ENCODE results near the gene UBE2J2. TPM values are rescaled to one million over a fixed set of nuclear protein-coding genes. Genes with fewer than 3 reads are reported as not detected.
A peak's percentile ranks its signal among the peaks of the same experiment; 100 is the strongest.

Gene UBE2J2
- total and polyA plus RNA-seq, 2 of the 13 experiments (the other 11 are each of a cell fraction or from before 2014, with no cell fraction given): 25.4 to 29.4 TPM

DNA sequence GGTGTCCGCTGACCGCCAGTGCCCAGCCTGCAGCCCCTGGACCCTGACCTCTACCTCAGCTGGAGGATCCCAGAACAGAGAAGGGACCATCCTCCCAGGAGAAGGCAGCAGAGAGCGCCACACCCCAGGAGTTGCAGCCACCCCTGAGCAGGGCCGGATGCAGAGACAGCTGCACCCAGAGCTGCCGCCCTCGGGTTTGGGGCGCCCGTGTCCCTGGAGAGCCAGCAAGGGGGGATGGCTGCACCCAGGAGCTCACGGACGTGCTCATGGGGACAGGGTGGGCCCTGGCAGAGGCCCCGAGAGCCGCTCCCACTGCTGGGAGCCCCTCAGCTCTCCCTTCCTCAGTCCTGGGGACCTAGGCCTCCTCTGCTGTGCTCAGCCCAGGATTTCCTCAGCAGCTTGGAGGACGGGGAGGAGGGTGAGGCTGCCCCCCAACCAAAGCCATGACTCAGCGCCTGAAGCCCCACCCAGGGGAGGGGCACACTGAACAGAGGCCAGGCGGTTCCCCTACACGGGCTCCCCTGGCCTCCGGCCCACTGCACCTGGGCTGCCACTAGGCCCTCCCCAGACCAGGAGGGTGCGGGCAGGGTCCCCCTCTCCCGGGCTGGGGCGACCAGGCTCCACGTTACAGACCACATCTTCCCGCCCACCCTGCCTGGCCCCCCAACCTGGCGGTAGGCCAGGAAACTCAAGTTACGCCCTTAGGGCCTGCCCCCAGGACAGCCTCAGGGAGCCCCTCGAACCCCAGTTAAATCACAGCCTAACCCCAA, 31.8 kb upstream of the UBE2J2 start (continued):
- TF ChIP-seq, protein P1, sequence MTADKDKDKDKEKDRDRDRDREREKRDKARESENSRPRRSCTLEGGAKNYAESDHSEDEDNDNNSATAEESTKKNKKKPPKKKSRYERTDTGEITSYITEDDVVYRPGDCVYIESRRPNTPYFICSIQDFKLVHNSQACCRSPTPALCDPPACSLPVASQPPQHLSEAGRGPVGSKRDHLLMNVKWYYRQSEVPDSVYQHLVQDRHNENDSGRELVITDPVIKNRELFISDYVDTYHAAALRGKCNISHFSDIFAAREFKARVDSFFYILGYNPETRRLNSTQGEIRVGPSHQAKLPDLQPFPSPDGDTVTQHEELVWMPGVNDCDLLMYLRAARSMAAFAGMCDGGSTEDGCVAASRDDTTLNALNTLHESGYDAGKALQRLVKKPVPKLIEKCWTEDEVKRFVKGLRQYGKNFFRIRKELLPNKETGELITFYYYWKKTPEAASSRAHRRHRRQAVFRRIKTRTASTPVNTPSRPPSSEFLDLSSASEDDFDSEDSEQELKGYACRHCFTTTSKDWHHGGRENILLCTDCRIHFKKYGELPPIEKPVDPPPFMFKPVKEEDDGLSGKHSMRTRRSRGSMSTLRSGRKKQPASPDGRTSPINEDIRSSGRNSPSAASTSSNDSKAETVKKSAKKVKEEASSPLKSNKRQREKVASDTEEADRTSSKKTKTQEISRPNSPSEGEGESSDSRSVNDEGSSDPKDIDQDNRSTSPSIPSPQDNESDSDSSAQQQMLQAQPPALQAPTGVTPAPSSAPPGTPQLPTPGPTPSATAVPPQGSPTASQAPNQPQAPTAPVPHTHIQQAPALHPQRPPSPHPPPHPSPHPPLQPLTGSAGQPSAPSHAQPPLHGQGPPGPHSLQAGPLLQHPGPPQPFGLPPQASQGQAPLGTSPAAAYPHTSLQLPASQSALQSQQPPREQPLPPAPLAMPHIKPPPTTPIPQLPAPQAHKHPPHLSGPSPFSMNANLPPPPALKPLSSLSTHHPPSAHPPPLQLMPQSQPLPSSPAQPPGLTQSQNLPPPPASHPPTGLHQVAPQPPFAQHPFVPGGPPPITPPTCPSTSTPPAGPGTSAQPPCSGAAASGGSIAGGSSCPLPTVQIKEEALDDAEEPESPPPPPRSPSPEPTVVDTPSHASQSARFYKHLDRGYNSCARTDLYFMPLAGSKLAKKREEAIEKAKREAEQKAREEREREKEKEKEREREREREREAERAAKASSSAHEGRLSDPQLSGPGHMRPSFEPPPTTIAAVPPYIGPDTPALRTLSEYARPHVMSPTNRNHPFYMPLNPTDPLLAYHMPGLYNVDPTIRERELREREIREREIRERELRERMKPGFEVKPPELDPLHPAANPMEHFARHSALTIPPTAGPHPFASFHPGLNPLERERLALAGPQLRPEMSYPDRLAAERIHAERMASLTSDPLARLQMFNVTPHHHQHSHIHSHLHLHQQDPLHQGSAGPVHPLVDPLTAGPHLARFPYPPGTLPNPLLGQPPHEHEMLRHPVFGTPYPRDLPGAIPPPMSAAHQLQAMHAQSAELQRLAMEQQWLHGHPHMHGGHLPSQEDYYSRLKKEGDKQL (CRISPR knock-in tag; IDR thresholded peaks at IDR 0.05; ENCODE audit: low read depth): no peak
- TF ChIP-seq, protein P2, sequence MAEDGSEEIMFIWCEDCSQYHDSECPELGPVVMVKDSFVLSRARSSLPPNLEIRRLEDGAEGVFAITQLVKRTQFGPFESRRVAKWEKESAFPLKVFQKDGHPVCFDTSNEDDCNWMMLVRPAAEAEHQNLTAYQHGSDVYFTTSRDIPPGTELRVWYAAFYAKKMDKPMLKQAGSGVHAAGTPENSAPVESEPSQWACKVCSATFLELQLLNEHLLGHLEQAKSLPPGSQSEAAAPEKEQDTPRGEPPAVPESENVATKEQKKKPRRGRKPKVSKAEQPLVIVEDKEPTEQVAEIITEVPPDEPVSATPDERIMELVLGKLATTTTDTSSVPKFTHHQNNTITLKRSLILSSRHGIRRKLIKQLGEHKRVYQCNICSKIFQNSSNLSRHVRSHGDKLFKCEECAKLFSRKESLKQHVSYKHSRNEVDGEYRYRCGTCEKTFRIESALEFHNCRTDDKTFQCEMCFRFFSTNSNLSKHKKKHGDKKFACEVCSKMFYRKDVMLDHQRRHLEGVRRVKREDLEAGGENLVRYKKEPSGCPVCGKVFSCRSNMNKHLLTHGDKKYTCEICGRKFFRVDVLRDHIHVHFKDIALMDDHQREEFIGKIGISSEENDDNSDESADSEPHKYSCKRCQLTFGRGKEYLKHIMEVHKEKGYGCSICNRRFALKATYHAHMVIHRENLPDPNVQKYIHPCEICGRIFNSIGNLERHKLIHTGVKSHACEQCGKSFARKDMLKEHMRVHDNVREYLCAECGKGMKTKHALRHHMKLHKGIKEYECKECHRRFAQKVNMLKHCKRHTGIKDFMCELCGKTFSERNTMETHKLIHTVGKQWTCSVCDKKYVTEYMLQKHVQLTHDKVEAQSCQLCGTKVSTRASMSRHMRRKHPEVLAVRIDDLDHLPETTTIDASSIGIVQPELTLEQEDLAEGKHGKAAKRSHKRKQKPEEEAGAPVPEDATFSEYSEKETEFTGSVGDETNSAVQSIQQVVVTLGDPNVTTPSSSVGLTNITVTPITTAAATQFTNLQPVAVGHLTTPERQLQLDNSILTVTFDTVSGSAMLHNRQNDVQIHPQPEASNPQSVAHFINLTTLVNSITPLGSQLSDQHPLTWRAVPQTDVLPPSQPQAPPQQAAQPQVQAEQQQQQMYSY (CRISPR knock-in tag; IDR thresholded peaks at IDR 0.05): no peak
- TF ChIP-seq ZNF350 (CRISPR knock-in tag; IDR thresholded peaks at IDR 0.05; ENCODE audit: borderline replicate concordance, low read depth): no peak
- no peak for TF ChIP-seq NCOR1 (IDR thresholded peaks at IDR 0.05; ENCODE audit: borderline replicate concordance, low read length)
- TF ChIP-seq RBFOX2 (IDR thresholded peaks at IDR 0.05; ENCODE audit: low read depth, low read length): peak; percentile 50
- no peak for TF ChIP-seq ZFP36L2 (CRISPR knock-in tag; IDR thresholded peaks at IDR 0.05)
- TF ChIP-seq KDM5B (CRISPR knock-in tag; IDR thresholded peaks at IDR 0.05; ENCODE audit: borderline replicate concordance): 0 out of 2 replicates have a peak, but pooled peaks have one; percentile 17
- TF ChIP-seq HNF4G (IDR thresholded peaks at IDR 0.05; ENCODE audit: borderline replicate concordance, low read depth, low read length): no peak
- no peak for TF ChIP-seq HNF4G (CRISPR knock-in tag; IDR thresholded peaks at IDR 0.05; ENCODE audit: borderline replicate concordance, low read depth)
- TF ChIP-seq HNF4A (CRISPR knock-in tag; IDR thresholded peaks at IDR 0.05): peak; percentile 61
- TF ChIP-seq, protein P3, sequence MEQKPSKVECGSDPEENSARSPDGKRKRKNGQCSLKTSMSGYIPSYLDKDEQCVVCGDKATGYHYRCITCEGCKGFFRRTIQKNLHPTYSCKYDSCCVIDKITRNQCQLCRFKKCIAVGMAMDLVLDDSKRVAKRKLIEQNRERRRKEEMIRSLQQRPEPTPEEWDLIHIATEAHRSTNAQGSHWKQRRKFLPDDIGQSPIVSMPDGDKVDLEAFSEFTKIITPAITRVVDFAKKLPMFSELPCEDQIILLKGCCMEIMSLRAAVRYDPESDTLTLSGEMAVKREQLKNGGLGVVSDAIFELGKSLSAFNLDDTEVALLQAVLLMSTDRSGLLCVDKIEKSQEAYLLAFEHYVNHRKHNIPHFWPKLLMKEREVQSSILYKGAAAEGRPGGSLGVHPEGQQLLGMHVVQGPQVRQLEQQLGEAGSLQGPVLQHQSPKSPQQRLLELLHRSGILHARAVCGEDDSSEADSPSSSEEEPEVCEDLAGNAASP (CRISPR knock-in tag; IDR thresholded peaks at IDR 0.05; ENCODE audit: borderline replicate concordance): no peak
- TF ChIP-seq, protein P4, sequence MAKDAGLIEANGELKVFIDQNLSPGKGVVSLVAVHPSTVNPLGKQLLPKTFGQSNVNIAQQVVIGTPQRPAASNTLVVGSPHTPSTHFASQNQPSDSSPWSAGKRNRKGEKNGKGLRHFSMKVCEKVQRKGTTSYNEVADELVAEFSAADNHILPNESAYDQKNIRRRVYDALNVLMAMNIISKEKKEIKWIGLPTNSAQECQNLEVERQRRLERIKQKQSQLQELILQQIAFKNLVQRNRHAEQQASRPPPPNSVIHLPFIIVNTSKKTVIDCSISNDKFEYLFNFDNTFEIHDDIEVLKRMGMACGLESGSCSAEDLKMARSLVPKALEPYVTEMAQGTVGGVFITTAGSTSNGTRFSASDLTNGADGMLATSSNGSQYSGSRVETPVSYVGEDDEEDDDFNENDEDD (CRISPR knock-in tag; IDR thresholded peaks at IDR 0.05; ENCODE audit: borderline replicate concordance): no peak
- TF ChIP-seq TCF7L2 (IDR thresholded peaks at IDR 0.05; ENCODE audit: low read depth, low read length): no peak
- TF ChIP-seq, protein P5, sequence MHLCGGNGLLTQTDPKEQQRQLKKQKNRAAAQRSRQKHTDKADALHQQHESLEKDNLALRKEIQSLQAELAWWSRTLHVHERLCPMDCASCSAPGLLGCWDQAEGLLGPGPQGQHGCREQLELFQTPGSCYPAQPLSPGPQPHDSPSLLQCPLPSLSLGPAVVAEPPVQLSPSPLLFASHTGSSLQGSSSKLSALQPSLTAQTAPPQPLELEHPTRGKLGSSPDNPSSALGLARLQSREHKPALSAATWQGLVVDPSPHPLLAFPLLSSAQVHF (CRISPR knock-in tag; IDR thresholded peaks at IDR 0.05): no peak
- no peak for TF ChIP-seq SP1 (IDR thresholded peaks at IDR 0.05)
- 0 out of 2 replicates have a peak, but pooled peaks have one; percentile 33 for TF ChIP-seq SP1 (CRISPR knock-in tag; IDR thresholded peaks at IDR 0.05)

Measured in HepG2 (cell line).